Gastrocnemius medialis (tissue), 4 donors: ENCODE results near the gene AP3S2. TPM values are rescaled to one million over a fixed set of nuclear protein-coding genes. Genes with fewer than 3 reads are reported as not detected.

Experiments used
- ATAC-seq, 2 donors: fragments of 150-250 bp; one replicate each; pipeline ENCODE4 v1.9.1; 2016
- DNase-seq, 2 donors: peaks; one replicate each; pipeline ENCODE4 v3.0.0-alpha.2; 2019
- H3K27ac ChIP-seq, 4 donors: fragments of 200-600 bp; sonication (generic); 1 replicate in 1 of 4; 2 replicates in 3 of 4; pipeline ENCODE4 v1.5.1; 2016 to 2018; ENCODE audit warnings: mild to moderate bottlenecking in 2 of 4, moderate library complexity in 1 of 4
- H3K27me3 ChIP-seq, 3 donors: fragments of 200-600 bp; sonication (generic) in 2 of 3; 1 replicate in 1 of 3; 2 replicates in 2 of 3; pipeline versions ENCODE4 v1.5.1 to v1.6.0; 2016 to 2019; ENCODE audit warnings: mild to moderate bottlenecking in 1 of 3, moderate library complexity in 1 of 3
- H3K36me3 ChIP-seq, 2 donors: fragments of 200-600 bp; sonication (generic) in 1 of 2; one replicate each; pipeline ENCODE4 v1.5.1; 2017 to 2018
- H3K4me1 ChIP-seq, 2 donors: fragments of 200-600 bp; sonication (generic) in 1 of 2; one replicate each; pipeline ENCODE4 v1.5.1; 2016 to 2017; ENCODE audit warnings: mild to moderate bottlenecking in 2 of 2
- H3K4me3 ChIP-seq, 4 donors: fragments of 200-600 bp; sonication (generic) in 3 of 4; 1 replicate in 1 of 4; 2 replicates in 3 of 4; pipeline ENCODE4 v1.5.1; 2016 to 2019; ENCODE audit warnings: mild to moderate bottlenecking in 2 of 4
- H3K9me3 ChIP-seq, 3 donors: fragments of 200-600 bp; sonication (generic) in 2 of 3; 1 replicate in 1 of 3; 2 replicates in 2 of 3; pipeline ENCODE4 v1.5.1; 2016 to 2019
- POLR2A ChIP-seq, 2 donors: fragments of 450-650 bp; IDR thresholded peaks; one replicate each; pipeline ENCODE4 v1.6.1; 2017; ENCODE audit warnings: antibody characterized with exemption in 2 of 2, mild to moderate bottlenecking in 2 of 2, moderate library complexity in 2 of 2
- in situ Hi-C, 4 donors: fragments of 200-750 bp; cut with MboI; loops; one replicate each; pipeline versions ENCODE4 v1.15.0 to v1.8.0; 2017; ENCODE audit warnings: low sequenced_read_pairs in 4 of 4
- intact Hi-C: fragments of 100-400 bp; cut with DNase I; formaldehyde crosslinking; loops from one replicate; pipeline ENCODE4 v1.15.1; 2023; ENCODE audit warnings: low total_unique reads
- total RNA-seq, 4 donors: library from RNA; depleted of rRNA; stranded (reverse); fragments of >200 nt; gene quantifications; one replicate each; pipeline versions ENCODE4 v1.1.0 to v1.2.3, GENCODE V29; 2016
- TF ChIP-seq, protein P1 (sequence below), 5 experiments: fragments of 450-650 bp in 3 of 5; fragments of 200-600 bp in 2 of 5; sonication (generic) in 2 of 5; IDR thresholded peaks in 4 of 5; conservative IDR thresholded peaks in 1 of 5; 1 replicate in 4 of 5; 2 replicates in 1 of 5; pipeline ENCODE4 v1.5.1; 2016 to 2019; ENCODE audit warnings: antibody characterized with exemption in 5 of 5, mild to moderate bottlenecking in 3 of 5, moderate library complexity in 3 of 5

The AP3S2 gene
- total RNA-seq, 4 donors from 2014 or later = 48.4 to 82.6 (median 71.3) TPM

- in situ Hi-C loops (no loop called here), intact Hi-C loops (no loop called here)
- Histone ChIP-seq H3K9me3 (no peaks in the 10 kb centered on the region), H3K27ac (no peak overlapping the region), H3K4me3 (no peak overlapping the region), H3K27me3 (no peaks in the 10 kb centered on the region), H3K4me1 (no peaks in the 10 kb centered on the region), H3K36me3 (no peaks in the 10 kb centered on the region)
- DNase-seq (no peak), ATAC-seq (no peak)
- TF ChIP-seq POLR2A (IDR thresholded peaks at IDR 0.05) = no peak
- TF ChIP-seq, protein P1, sequence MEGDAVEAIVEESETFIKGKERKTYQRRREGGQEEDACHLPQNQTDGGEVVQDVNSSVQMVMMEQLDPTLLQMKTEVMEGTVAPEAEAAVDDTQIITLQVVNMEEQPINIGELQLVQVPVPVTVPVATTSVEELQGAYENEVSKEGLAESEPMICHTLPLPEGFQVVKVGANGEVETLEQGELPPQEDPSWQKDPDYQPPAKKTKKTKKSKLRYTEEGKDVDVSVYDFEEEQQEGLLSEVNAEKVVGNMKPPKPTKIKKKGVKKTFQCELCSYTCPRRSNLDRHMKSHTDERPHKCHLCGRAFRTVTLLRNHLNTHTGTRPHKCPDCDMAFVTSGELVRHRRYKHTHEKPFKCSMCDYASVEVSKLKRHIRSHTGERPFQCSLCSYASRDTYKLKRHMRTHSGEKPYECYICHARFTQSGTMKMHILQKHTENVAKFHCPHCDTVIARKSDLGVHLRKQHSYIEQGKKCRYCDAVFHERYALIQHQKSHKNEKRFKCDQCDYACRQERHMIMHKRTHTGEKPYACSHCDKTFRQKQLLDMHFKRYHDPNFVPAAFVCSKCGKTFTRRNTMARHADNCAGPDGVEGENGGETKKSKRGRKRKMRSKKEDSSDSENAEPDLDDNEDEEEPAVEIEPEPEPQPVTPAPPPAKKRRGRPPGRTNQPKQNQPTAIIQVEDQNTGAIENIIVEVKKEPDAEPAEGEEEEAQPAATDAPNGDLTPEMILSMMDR (IDR thresholded peaks at IDR 0.05 in 4 of 5, conservative IDR thresholded peaks at IDR 0.05 in 1 of 5) = no peak
Measured at GRCh38 chr15:89801471-89802195, 92.2 kb downstream of the AP3S2 start.

GRCh38 chr15:89799918-89800498, 93.8 kb downstream of the AP3S2 start:
- intact Hi-C loops = no loop called here

GRCh38 chr15:89799011-89799911, 94.5 kb downstream of the AP3S2 start:
- Histone ChIP-seq H3K9me3 (no peaks in the 10 kb centered on the region), H3K4me3 (no peak overlapping the region), H3K4me1 (peaks cover 0 to 7% of the 10 kb centered on the region in 2 donors), H3K36me3 (no peaks in the 10 kb centered on the region), H3K27me3 (no peaks in the 10 kb centered on the region), H3K27ac (no peak overlapping the region)
- in situ Hi-C loops = no loop called here
- ATAC-seq = no peak
- DNase-seq = no peak
- intact Hi-C loops = no loop called here
- no peak for TF ChIP-seq POLR2A (IDR thresholded peaks at IDR 0.05)
- TF ChIP-seq, protein P1 (IDR thresholded peaks at IDR 0.05 in 4 of 5, conservative IDR thresholded peaks at IDR 0.05 in 1 of 5) = no peak

More at GRCh38 chr15:89799918-89800498, 93.8 kb downstream of the AP3S2 start:
- no peaks in the 10 kb centered on the region for H3K9me3 ChIP-seq
- no peak overlapping the region for H3K27ac ChIP-seq
- DNase-seq (no peak), ATAC-seq (no peak)
- H3K27me3 ChIP-seq = no peaks in the 10 kb centered on the region
- in situ Hi-C loops = no loop called here
- no peak overlapping the region for H3K4me3 ChIP-seq
- peaks cover 0 to 4% of the 10 kb centered on the region in 2 donors for H3K4me1 ChIP-seq
- no peaks in the 10 kb centered on the region for H3K36me3 ChIP-seq
- TF ChIP-seq, protein P1 (IDR thresholded peaks at IDR 0.05 in 4 of 5, conservative IDR thresholded peaks at IDR 0.05 in 1 of 5) = no peak

GRCh38 chr15:89797678-89798201, 96.1 kb downstream of the AP3S2 start:
- intact Hi-C loops = no loop called here
- H3K27ac ChIP-seq = no peak overlapping the region
- no peak overlapping the region for H3K4me3 ChIP-seq
- ATAC-seq (no peak), DNase-seq (no peak)
- no peaks in the 10 kb centered on the region for H3K27me3 ChIP-seq
- H3K9me3 ChIP-seq = no peaks in the 10 kb centered on the region
- H3K4me1 ChIP-seq = peaks cover 0 to 7% of the 10 kb centered on the region in 2 donors
- in situ Hi-C loops = no loop called here
- H3K36me3 ChIP-seq = no peaks in the 10 kb centered on the region
- TF ChIP-seq, protein P1 (IDR thresholded peaks at IDR 0.05 in 4 of 5, conservative IDR thresholded peaks at IDR 0.05 in 1 of 5) = no peak
- no peak for TF ChIP-seq POLR2A (IDR thresholded peaks at IDR 0.05)
